Stomach (tissue), 9 donors: ENCODE data around the gene MMP25. TPM values are rescaled to one million over a fixed set of nuclear protein-coding genes. Genes with fewer than 3 reads are reported as not detected.
A peak's percentile ranks its signal among the peaks of the same experiment; 100 is the strongest.

Experiments used
- DNase-seq, 2 donors: peaks; one replicate each; pipeline versions ENCODE4 v3.0.0 to v3.0.0-alpha.2; 2013 to 2019
- H3K27ac ChIP-seq, 5 donors: fragments of 200-600 bp in 4 of 5; sonication (generic) in 4 of 5; one replicate each; pipeline ENCODE4 v1.5.1; 2013 to 2019; ENCODE audit warnings: mild to moderate bottlenecking in 1 of 5, moderate library complexity in 1 of 5
- H3K27me3 ChIP-seq, 3 donors: fragments of 200-600 bp; sonication (generic); one replicate each; pipeline ENCODE4 v1.5.1; 2017 to 2019; ENCODE audit warnings: mixed run types in 1 of 3
- H3K36me3 ChIP-seq, 4 donors: fragments of 200-600 bp; sonication (generic); 1 replicate in 3 of 4; 2 replicates in 1 of 4; pipeline ENCODE4 v1.5.1; 2016 to 2019
- H3K4me1 ChIP-seq, 4 donors: fragments of 200-600 bp; sonication (generic); one replicate each; pipeline ENCODE4 v1.5.1; 2016 to 2019
- H3K4me3 ChIP-seq, 4 donors: fragments of 200-600 bp; sonication (generic) in 3 of 4; one replicate each; pipeline ENCODE4 v1.5.1; 2016 to 2019; ENCODE audit warnings: mild to moderate bottlenecking in 1 of 4
- H3K9me3 ChIP-seq, 4 donors: fragments of 200-600 bp; sonication (generic); one replicate each; pipeline ENCODE4 v1.5.1; 2016 to 2019
- EP300 ChIP-seq: sonication (generic); formaldehyde crosslinking; IDR thresholded peaks from one replicate; pipeline ENCODE4 v1.6.1; 2017; ENCODE audit warnings: antibody characterized with exemption
- POLR2A ChIP-seq, 4 donors: fragments of 450-650 bp; IDR thresholded peaks; one replicate each; pipeline ENCODE4 v1.6.1; 2016; ENCODE audit warnings: antibody characterized with exemption in 4 of 4, control low read depth in 2 of 4, mild to moderate bottlenecking in 1 of 4, moderate library complexity in 1 of 4
- POLR2AphosphoS5 ChIP-seq, 3 donors: sonication (generic); formaldehyde crosslinking; IDR thresholded peaks; one replicate each; pipeline ENCODE4 v1.6.1; 2016; ENCODE audit warnings: antibody characterized with exemption in 3 of 3
- WGBS, 5 donors: extraction: QIAGEN DNeasy Blood & Tissue Kit in 3 of 5; methylation state at CpG; one replicate each; pipeline versions ENCODE4 v1.1.5 to v1.1.7; 2013 to 2018; 5-methylcytosine and 5-hydroxymethylcytosine counted together
- intact Hi-C: fragments of 100-400 bp; cut with DNase I; formaldehyde crosslinking; loops from one replicate; pipeline ENCODE4 v1.15.1; 2023; ENCODE audit warnings: low total_unique reads
- polyA plus RNA-seq, 3 donors: library from polyadenylated mRNA; stranded (reverse); fragments of 200-250 nt; gene quantifications; one replicate each; pipeline ENCODE4 v1.2.3, GENCODE V29; 2013
- total RNA-seq, 5 donors: library from RNA; depleted of rRNA; stranded (reverse); fragments of >200 nt; gene quantifications; one replicate each; pipeline versions ENCODE4 v1.1.0 to v1.2.3, GENCODE V29; 2014 to 2016
- TF ChIP-seq, protein P1 (sequence below), 7 experiments: fragments of 450-650 bp in 4 of 7; fragments of 200-600 bp in 3 of 7; sonication (generic) in 3 of 7; IDR thresholded peaks; one replicate each; pipeline ENCODE4 v1.5.1; 2016 to 2019; ENCODE audit warnings: antibody characterized with exemption in 7 of 7, control low read depth in 2 of 7, mild to moderate bottlenecking in 1 of 7
- donor health status: healthy with polysubstance abuse.
- donor health status: Bipolar disorder and iron deficiency.
- donor health status: healthy.

The MMP25 gene
- total and polyA plus RNA-seq, 8 donors = 0.48 to 2.9 (median 1.1) TPM; not detected in 3

DNA sequence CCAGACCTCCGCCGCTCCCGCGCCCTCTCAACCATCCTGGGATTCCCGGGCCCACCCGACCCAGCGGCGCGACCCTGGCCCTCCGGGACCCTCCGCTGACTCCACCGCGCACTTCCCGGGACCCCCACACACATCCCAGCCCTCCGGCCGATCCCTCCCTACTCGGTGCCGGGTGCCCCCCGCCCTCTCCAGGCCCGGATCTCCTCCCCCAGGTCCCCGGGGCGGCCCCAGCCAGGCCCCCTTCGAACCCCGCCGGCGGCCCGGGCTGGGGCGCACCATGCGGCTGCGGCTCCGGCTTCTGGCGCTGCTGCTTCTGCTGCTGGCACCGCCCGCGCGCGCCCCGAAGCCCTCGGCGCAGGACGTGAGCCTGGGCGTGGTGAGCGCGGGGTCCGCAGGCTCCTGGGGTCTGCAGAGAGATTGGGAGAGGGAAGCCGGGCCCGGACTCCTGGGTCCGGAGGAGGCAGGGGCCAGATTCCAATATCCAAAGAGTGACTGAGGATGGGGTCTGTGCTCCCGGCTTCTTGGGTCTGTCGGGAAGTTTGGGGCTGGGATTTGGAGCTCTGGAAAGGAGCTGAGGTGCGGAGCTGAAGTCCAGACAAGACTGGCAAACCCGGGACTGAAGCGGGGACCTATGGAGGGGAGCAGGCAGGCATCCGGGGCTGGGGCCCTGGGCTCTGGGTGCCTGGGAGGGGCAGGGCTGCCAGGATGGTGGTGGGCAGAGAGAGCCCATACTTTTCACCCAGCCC lies 453 bp downstream of the MMP25 start:
- Histone ChIP-seq H3K27me3 (peaks cover 19 to 98% (median 71%) of the 10 kb centered on the region in 3 donors), H3K36me3 (no peaks in the 10 kb centered on the region), H3K4me3 (peak overlapping the region; percentile 46 to 69 (median 52)), H3K27ac (peak overlapping the region in 3 of 5 donors; percentile 29 to 73 (median 59)), H3K4me1 (peaks cover 23 to 27% (median 25%) of the 10 kb centered on the region in 4 donors), H3K9me3 (no peaks in the 10 kb centered on the region)
- DNase-seq = no peak
- intact Hi-C loops = no loop called here
- WGBS, 5 donors = 1 to 4% (median 2%) methylated on average over 12 to 53 of the region's 54 CpGs
- TF ChIP-seq, protein P1, sequence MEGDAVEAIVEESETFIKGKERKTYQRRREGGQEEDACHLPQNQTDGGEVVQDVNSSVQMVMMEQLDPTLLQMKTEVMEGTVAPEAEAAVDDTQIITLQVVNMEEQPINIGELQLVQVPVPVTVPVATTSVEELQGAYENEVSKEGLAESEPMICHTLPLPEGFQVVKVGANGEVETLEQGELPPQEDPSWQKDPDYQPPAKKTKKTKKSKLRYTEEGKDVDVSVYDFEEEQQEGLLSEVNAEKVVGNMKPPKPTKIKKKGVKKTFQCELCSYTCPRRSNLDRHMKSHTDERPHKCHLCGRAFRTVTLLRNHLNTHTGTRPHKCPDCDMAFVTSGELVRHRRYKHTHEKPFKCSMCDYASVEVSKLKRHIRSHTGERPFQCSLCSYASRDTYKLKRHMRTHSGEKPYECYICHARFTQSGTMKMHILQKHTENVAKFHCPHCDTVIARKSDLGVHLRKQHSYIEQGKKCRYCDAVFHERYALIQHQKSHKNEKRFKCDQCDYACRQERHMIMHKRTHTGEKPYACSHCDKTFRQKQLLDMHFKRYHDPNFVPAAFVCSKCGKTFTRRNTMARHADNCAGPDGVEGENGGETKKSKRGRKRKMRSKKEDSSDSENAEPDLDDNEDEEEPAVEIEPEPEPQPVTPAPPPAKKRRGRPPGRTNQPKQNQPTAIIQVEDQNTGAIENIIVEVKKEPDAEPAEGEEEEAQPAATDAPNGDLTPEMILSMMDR (IDR thresholded peaks at IDR 0.05) = no peak
- no peak for TF ChIP-seq EP300
- no peak for TF ChIP-seq POLR2AphosphoS5 (IDR thresholded peaks at IDR 0.05)
- TF ChIP-seq POLR2A (IDR thresholded peaks at IDR 0.05) = no peak

DNA sequence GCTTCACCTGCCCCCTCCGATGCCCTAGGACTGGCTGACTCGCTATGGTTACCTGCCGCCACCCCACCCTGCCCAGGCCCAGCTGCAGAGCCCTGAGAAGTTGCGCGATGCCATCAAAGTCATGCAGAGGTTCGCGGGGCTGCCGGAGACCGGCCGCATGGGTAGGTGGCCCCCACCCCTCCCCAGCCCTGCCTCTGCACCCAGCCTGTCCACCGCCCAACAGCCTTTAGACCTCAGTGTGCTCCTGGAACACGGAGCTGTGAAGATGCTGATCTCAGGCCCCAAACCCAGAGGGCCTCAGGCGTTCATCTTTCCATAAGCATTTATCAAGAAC lies 993 bp downstream of the MMP25 start:
- H3K4me1 ChIP-seq = peaks cover 23 to 27% (median 25%) of the 10 kb centered on the region in 4 donors
- TF ChIP-seq POLR2AphosphoS5 (IDR thresholded peaks at IDR 0.05) (no peak), POLR2A (IDR thresholded peaks at IDR 0.05) (no peak), EP300 (no peak)
- TF ChIP-seq, protein P1 (IDR thresholded peaks at IDR 0.05) = no peak
- 11 to 22% (median 13%) methylated on average over 4 to 13 of the region's 13 CpGs for WGBS, 5 donors
- peak overlapping the region in 1 of 5 donors; percentile 73 for H3K27ac ChIP-seq
- H3K27me3 ChIP-seq = peaks cover 19 to 97% (median 71%) of the 10 kb centered on the region in 3 donors
- no peaks in the 10 kb centered on the region for H3K36me3 ChIP-seq
- intact Hi-C loops = no loop called here
- no peak for DNase-seq
- H3K4me3 ChIP-seq = peak overlapping the region in 1 of 4 donors; percentile 57
- no peaks in the 10 kb centered on the region for H3K9me3 ChIP-seq

- intact Hi-C loops = no loop called here
- 74 to 85% (median 83%) methylated on average over 19 to 26 of the region's 26 CpGs for WGBS, 5 donors
- Histone ChIP-seq H3K27me3 (peaks cover 13 to 71% (median 48%) of the 10 kb centered on the region in 3 donors), H3K4me1 (peaks cover 22 to 31% (median 23%) of the 10 kb centered on the region in 4 donors), H3K4me3 (peak overlapping the region in 2 of 4 donors; percentile 16 to 25), H3K9me3 (no peaks in the 10 kb centered on the region), H3K27ac (peak overlapping the region in 1 of 5 donors; percentile 48), H3K36me3 (peaks cover 0 to 12% (median 0%) of the 10 kb centered on the region in 4 donors)
- TF ChIP-seq EP300 = no peak
- no peak for TF ChIP-seq POLR2AphosphoS5 (IDR thresholded peaks at IDR 0.05)
- TF ChIP-seq, protein P1 (IDR thresholded peaks at IDR 0.05) = no peak
- TF ChIP-seq POLR2A (IDR thresholded peaks at IDR 0.05) = no peak
- DNase-seq = no peak
Measured at GRCh38 chr16:3049921-3050481, 3.6 kb downstream of the MMP25 start.

- WGBS, 5 donors = 65 to 76% (median 68%) methylated on average over 5 of the region's 5 CpGs
- intact Hi-C loops = no loop called here
- peaks cover 0 to 12% (median 0%) of the 10 kb centered on the region in 4 donors for H3K36me3 ChIP-seq
- TF ChIP-seq POLR2A (IDR thresholded peaks at IDR 0.05) (no peak), EP300 (no peak), POLR2AphosphoS5 (IDR thresholded peaks at IDR 0.05) (no peak)
- TF ChIP-seq, protein P1 (IDR thresholded peaks at IDR 0.05) = no peak
- no peak for DNase-seq
- peak overlapping the region in 2 of 5 donors; percentile 20 to 59 for H3K27ac ChIP-seq
- H3K4me3 ChIP-seq = peak overlapping the region in 2 of 4 donors; percentile 16 to 25
- H3K27me3 ChIP-seq = peaks cover 12 to 66% (median 44%) of the 10 kb centered on the region in 3 donors
- H3K4me1 ChIP-seq = peaks cover 17 to 31% (median 19%) of the 10 kb centered on the region in 4 donors
- no peaks in the 10 kb centered on the region for H3K9me3 ChIP-seq
Measured at GRCh38 chr16:3050487-3050886, 4.1 kb downstream of the MMP25 start.
